Measurements from ENCODE around the gene STT3B.

STT3B gene

DNA sequence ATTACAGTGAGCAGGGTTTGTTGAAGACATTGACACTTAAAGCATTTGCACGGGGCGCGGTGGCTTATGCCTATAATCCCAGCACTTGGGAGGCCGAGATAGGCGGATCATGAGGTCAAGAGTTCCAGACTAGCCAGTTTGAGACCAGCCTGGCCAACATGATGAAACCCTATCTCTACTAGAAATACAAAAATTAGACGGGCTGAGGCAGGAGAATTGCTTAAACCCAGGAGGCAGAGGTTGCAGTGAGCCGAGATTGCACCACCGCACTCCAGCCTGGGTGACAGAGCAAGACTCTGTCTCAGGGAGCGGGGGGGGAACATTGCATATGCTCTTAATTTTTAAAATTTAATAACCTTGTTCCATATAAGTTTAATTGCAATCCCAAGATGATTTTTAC is 11.9 kb downstream of the STT3B start:
- no peaks in the 10 kb centered on the region for H3K27me3 ChIP-seq (replicated peaks; ENCODE audit: control insufficient read depth, insufficient read depth, low read length)
- no peaks in the 10 kb centered on the region; the same call in 1 of the 2 replicates for H3K36me3 ChIP-seq (ENCODE audit: control insufficient read depth, insufficient read depth, low read length)
- TF ChIP-seq, protein P1, sequence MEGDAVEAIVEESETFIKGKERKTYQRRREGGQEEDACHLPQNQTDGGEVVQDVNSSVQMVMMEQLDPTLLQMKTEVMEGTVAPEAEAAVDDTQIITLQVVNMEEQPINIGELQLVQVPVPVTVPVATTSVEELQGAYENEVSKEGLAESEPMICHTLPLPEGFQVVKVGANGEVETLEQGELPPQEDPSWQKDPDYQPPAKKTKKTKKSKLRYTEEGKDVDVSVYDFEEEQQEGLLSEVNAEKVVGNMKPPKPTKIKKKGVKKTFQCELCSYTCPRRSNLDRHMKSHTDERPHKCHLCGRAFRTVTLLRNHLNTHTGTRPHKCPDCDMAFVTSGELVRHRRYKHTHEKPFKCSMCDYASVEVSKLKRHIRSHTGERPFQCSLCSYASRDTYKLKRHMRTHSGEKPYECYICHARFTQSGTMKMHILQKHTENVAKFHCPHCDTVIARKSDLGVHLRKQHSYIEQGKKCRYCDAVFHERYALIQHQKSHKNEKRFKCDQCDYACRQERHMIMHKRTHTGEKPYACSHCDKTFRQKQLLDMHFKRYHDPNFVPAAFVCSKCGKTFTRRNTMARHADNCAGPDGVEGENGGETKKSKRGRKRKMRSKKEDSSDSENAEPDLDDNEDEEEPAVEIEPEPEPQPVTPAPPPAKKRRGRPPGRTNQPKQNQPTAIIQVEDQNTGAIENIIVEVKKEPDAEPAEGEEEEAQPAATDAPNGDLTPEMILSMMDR (IDR thresholded peaks at IDR 0.05; ENCODE audit: insufficient read depth, low read length, poor library complexity, severe bottlenecking): no peak
- no peak overlapping the region for H3K4me3 ChIP-seq (replicated peaks; ENCODE audit: low read depth, low read length)
- DNase-seq (ENCODE audit: extremely low read depth, insufficient read length): no peak

DNA sequence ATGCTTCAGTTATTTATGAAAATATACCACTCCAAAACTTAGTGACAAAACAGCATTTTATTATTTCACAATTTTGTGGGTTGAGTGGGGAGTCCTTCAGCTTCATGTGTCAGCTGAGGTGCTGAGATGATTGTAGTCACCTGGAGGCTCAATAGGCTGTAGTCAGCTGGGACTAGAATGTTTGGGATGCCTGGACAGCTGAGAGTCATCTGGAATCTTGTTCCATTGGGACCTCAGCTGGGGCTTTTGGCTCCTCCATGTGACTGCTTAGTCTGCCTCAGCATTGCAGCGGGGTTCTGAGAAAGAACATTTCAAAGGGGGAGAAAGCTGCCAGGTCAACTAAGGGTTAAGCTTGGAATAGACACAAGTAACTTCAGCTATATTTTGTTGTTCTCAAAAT is 13.4 kb downstream of the STT3B start:
- TF ChIP-seq, protein P1 (IDR thresholded peaks at IDR 0.05; ENCODE audit: insufficient read depth, low read length, poor library complexity, severe bottlenecking): no peak
- H3K27me3 ChIP-seq (replicated peaks; ENCODE audit: control insufficient read depth, insufficient read depth, low read length): no peaks in the 10 kb centered on the region
- no peak for DNase-seq (ENCODE audit: extremely low read depth, insufficient read length)
- no peaks in the 10 kb centered on the region; the same call in 1 of the 2 replicates for H3K36me3 ChIP-seq (ENCODE audit: control insufficient read depth, insufficient read depth, low read length)
- no peak overlapping the region for H3K4me3 ChIP-seq (replicated peaks; ENCODE audit: low read depth, low read length)

DNA sequence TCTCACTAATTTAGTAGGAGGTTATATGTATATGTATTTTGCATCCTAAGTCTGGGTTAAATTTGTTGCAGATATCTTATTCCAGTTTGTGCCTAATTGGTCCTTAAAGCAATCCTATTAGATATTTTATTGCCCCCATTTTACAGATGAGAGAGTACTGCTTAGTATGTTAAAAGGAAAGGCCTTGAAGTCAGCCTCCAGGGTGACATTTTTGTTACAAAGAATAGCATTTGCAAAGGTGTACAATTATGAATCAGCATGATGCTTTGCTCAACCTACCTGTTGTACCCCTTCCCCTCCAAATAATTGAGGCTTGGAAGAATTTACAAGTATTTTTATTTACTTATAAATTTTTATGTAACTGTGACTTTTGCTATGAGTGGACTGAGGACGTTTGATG is 14.0 kb downstream of the STT3B start:
- DNase-seq (ENCODE audit: extremely low read depth, insufficient read length): no peak
- Histone ChIP-seq H3K4me3 (replicated peaks; ENCODE audit: low read depth, low read length) (no peak overlapping the region), H3K36me3 (ENCODE audit: control insufficient read depth, insufficient read depth, low read length) (no peaks in the 10 kb centered on the region; the same call in 1 of the 2 replicates), H3K27me3 (replicated peaks; ENCODE audit: control insufficient read depth, insufficient read depth, low read length) (no peaks in the 10 kb centered on the region)
- TF ChIP-seq, protein P1 (IDR thresholded peaks at IDR 0.05; ENCODE audit: insufficient read depth, low read length, poor library complexity, severe bottlenecking): no peak

DNA sequence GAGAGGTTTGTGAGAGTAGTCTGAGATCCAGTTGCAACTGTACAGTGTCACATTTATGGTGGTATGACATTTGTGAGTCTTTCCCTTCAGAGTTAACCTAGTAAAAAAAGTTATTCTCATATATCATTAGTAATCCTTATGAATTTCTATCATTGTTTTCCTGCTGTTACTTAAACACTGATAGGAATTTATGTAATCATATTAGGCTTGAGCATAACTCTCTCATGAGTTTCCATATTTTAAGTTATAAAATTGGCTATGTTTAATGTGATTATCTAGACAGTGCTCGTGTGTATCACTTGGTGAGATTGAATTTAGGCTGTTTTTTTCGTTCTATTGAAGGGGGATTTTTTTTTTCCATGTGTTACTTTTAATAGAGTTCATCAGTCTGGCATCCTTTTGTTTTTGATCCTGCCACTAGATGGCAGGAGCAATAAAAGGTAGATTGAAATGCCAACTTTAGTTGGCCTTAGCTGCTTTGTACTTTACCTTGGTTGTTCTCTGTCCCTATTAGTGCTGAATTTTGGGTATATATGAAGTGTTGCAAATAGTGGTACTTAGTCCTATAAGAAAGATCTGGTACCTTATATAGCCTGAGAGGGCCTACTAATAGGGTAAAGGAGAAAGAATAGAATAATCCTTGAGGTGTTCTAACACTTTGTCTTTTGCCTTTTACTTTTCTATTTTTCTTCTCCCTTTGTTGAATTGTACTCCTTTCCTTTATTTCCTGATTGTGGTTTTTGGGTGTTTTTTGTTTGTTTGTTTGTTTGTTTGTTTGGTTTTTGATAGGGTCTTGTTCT is 17.9 kb downstream of the STT3B start:
- TF ChIP-seq, protein P1 (IDR thresholded peaks at IDR 0.05; ENCODE audit: insufficient read depth, low read length, poor library complexity, severe bottlenecking): peak; percentile 61

DNA sequence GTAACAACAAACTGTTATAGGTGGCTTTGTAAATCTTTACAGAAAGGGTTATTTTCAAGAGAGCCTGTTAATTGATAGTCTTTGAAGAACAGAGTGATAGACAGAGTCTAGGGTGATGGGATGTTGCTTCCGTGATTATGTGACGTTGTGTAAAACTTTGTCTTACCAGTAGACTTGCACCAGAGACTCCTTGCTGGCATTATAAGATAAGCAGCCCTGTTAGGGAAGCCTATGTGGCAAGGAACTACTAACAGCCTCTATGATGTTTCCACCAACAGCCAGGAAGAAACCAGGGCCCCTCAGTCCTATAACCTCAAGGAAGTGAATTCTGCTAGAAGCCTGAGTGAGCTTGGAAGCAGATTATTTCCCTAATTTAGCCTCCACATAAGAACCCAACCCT is 18.9 kb downstream of the STT3B start:
- H3K36me3 ChIP-seq (ENCODE audit: control insufficient read depth, insufficient read depth, low read length): no peaks in the 10 kb centered on the region
- no peak for DNase-seq (ENCODE audit: extremely low read depth, insufficient read length)
- TF ChIP-seq, protein P1 (IDR thresholded peaks at IDR 0.05; ENCODE audit: insufficient read depth, low read length, poor library complexity, severe bottlenecking): no peak

More for the DNA sequence above, 17.9 kb downstream of the STT3B start:
- H3K36me3 ChIP-seq (ENCODE audit: control insufficient read depth, insufficient read depth, low read length): no peaks in the 10 kb centered on the region
- DNase-seq (ENCODE audit: extremely low read depth, insufficient read length): no peak
- no peaks in the 10 kb centered on the region for H3K27me3 ChIP-seq (replicated peaks; ENCODE audit: control insufficient read depth, insufficient read depth, low read length)
- H3K4me3 ChIP-seq (replicated peaks; ENCODE audit: low read depth, low read length): no peak overlapping the region

More for the DNA sequence above, 18.9 kb downstream of the STT3B start:
- no peaks in the 10 kb centered on the region for H3K27me3 ChIP-seq (replicated peaks; ENCODE audit: control insufficient read depth, insufficient read depth, low read length)
- H3K4me3 ChIP-seq (replicated peaks; ENCODE audit: low read depth, low read length): no peak overlapping the region

All from GM06990 (cell line).